Effector memory CD8-positive, alpha-beta T cell (primary cell): ENCODE measurements around the gene COG5.

Experiments
- ATAC-seq: fragments of 150-1000 bp; cut with Tn5 transposase; replicated peaks from 2 replicates; pipeline ENCODE4 v1.10.0; 2021; ENCODE audit warnings: mild to moderate bottlenecking, moderate library complexity
- DNase-seq, 3 experiments: peaks; one replicate each; pipeline ENCODE4 v3.0.0; 2021
- H3K27ac Mint-ChIP-seq, 2 donors: one replicate each; pipeline ENCODE4 v1.8.0; 2022; ENCODE audit warnings: mild to moderate bottlenecking in 2 of 2, mixed read lengths in 2 of 2, moderate library complexity in 2 of 2
- H3K27me3 Mint-ChIP-seq, 2 donors: one replicate each; pipeline ENCODE4 v1.8.0; 2022; ENCODE audit warnings: mixed read lengths in 2 of 2
- H3K36me3 Mint-ChIP-seq: one replicate; pipeline ENCODE4 v1.8.0; 2022; ENCODE audit warnings: mild to moderate bottlenecking, moderate library complexity, mixed read lengths; ENCODE audit not compliant: insufficient read depth
- H3K4me1 Mint-ChIP-seq, 2 donors: one replicate each; pipeline ENCODE4 v1.8.0; 2022; ENCODE audit warnings: low read depth in 2 of 2, mixed read lengths in 2 of 2
- H3K4me3 Mint-ChIP-seq, 2 donors: one replicate each; pipeline ENCODE4 v1.8.0; 2022; ENCODE audit warnings: mild to moderate bottlenecking in 2 of 2, mixed read lengths in 2 of 2, moderate library complexity in 2 of 2
- H3K9me3 Mint-ChIP-seq, 2 donors: one replicate each; pipeline ENCODE4 v1.8.0; 2022; ENCODE audit warnings: mixed read lengths in 2 of 2

Gene COG5

GRCh38 chr7:107404740-107405537 lies 158.8 kb downstream of the COG5 start:
- no peaks in the 10 kb centered on the region for H3K27me3 Mint-ChIP-seq
- no peak overlapping the region for H3K4me3 Mint-ChIP-seq
- no peak overlapping the region for H3K27ac Mint-ChIP-seq
- DNase-seq: no peak
- H3K36me3 Mint-ChIP-seq: peaks cover 3% of the 10 kb centered on the region
- ATAC-seq: no peak
- H3K4me1 Mint-ChIP-seq: peaks cover 0 to 2% of the 10 kb centered on the region in 2 donors
- no peaks in the 10 kb centered on the region for H3K9me3 Mint-ChIP-seq

DNA sequence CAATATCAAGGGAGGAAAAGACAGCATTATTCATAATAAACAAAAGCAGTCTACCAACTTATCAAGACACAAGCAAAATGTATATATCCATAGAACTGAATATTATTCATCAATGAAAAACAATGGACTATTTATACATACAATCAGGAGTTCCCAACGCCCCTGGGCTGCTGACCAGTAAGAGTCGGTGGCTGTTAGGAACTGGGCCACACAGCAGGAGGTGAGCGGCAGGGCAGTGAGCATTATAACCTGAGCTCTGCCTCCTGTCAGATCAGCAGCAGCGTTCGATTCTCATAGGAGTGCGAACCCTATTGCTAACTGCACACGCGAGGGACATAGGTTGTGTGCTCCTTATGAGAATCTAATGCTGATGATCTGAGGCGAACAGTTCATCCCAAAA lies 165.6 kb downstream of the COG5 start:
- Mint-ChIP-seq H3K36me3 (no peaks in the 10 kb centered on the region), H3K9me3 (no peaks in the 10 kb centered on the region), H3K27me3 (no peaks in the 10 kb centered on the region), H3K4me1 (peaks cover 0 to 2% of the 10 kb centered on the region in 2 donors), H3K27ac (no peak overlapping the region), H3K4me3 (no peak overlapping the region)
- DNase-seq (no peak), ATAC-seq (no peak)

- H3K36me3 Mint-ChIP-seq: no peaks in the 10 kb centered on the region
- H3K4me3 Mint-ChIP-seq: no peak overlapping the region
- no peaks in the 10 kb centered on the region for H3K9me3 Mint-ChIP-seq
- no peak for DNase-seq
- H3K27me3 Mint-ChIP-seq: no peaks in the 10 kb centered on the region
- no peak for ATAC-seq
- H3K4me1 Mint-ChIP-seq: peaks cover 0 to 2% of the 10 kb centered on the region in 2 donors
- H3K27ac Mint-ChIP-seq: no peak overlapping the region
These were observed 166.7 kb downstream of the COG5 start for GRCh38 chr7:107396990-107397389.

DNA sequence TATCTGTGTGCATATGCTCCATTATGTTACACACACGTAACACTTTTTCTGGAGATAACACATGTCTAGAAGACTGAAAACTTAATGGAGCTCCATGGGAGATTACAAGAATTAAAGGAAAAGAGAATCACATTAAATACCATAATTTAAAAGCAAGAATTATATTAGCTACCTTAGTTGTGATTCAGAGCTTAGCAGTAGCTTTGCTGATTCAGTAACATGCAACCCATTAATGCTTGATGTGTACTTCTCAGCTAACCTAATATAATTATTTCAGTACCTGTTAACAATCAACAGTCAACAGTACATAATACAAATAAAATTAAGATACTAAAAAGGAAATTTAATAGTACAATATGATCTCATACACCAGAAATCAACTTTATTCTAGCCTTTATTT lies 167.6 kb downstream of the COG5 start:
- no peak for ATAC-seq
- Mint-ChIP-seq H3K27me3 (no peaks in the 10 kb centered on the region), H3K27ac (no peak overlapping the region), H3K36me3 (no peaks in the 10 kb centered on the region), H3K4me3 (no peak overlapping the region), H3K4me1 (no peaks in the 10 kb centered on the region), H3K9me3 (no peaks in the 10 kb centered on the region)
- no peak for DNase-seq

- Mint-ChIP-seq H3K36me3 (no peaks in the 10 kb centered on the region), H3K9me3 (no peaks in the 10 kb centered on the region), H3K4me1 (no peaks in the 10 kb centered on the region), H3K27ac (no peak overlapping the region), H3K4me3 (no peak overlapping the region), H3K27me3 (no peaks in the 10 kb centered on the region)
- DNase-seq (no peak), ATAC-seq (no peak)
These were observed 168.9 kb downstream of the COG5 start for GRCh38 chr7:107394831-107395230.

DNA sequence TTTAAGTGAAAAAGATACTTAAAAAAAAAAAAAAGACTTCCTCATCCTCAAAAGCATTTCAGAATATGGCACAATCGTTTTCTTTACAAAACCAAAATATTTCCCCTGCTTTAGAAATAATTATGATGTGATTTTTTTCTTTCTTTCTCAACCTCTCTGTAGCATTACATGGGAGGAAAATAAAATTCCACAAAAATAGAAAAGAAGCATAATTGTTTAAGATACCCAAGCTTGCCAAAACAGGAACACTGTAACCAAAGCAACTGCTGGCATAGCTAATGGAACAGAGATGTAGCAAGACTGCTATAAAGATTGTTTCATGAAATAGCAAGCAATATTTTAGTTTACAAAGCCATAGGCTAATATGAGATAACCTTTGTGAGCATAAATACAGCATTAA lies 169.4 kb downstream of the COG5 start:
- Mint-ChIP-seq H3K27ac (no peak overlapping the region), H3K27me3 (no peaks in the 10 kb centered on the region), H3K9me3 (no peaks in the 10 kb centered on the region), H3K36me3 (no peaks in the 10 kb centered on the region), H3K4me1 (no peaks in the 10 kb centered on the region), H3K4me3 (no peak overlapping the region)
- ATAC-seq (no peak), DNase-seq (no peak)

GRCh38 chr7:107392830-107393229 lies 170.9 kb downstream of the COG5 start:
- no peaks in the 10 kb centered on the region for H3K4me1 Mint-ChIP-seq
- no peaks in the 10 kb centered on the region for H3K27me3 Mint-ChIP-seq
- no peak overlapping the region for H3K4me3 Mint-ChIP-seq
- no peaks in the 10 kb centered on the region for H3K36me3 Mint-ChIP-seq
- no peaks in the 10 kb centered on the region for H3K9me3 Mint-ChIP-seq
- ATAC-seq (no peak), DNase-seq (no peak)
- H3K27ac Mint-ChIP-seq: no peak overlapping the region

- DNase-seq (no peak), ATAC-seq (no peak)
- H3K27me3 Mint-ChIP-seq: no peaks in the 10 kb centered on the region
- H3K4me1 Mint-ChIP-seq: no peaks in the 10 kb centered on the region
- no peak overlapping the region for H3K4me3 Mint-ChIP-seq
- no peak overlapping the region for H3K27ac Mint-ChIP-seq
- H3K9me3 Mint-ChIP-seq: no peaks in the 10 kb centered on the region
- no peaks in the 10 kb centered on the region for H3K36me3 Mint-ChIP-seq
These were observed 172.8 kb downstream of the COG5 start for GRCh38 chr7:107390916-107391315.

DNA sequence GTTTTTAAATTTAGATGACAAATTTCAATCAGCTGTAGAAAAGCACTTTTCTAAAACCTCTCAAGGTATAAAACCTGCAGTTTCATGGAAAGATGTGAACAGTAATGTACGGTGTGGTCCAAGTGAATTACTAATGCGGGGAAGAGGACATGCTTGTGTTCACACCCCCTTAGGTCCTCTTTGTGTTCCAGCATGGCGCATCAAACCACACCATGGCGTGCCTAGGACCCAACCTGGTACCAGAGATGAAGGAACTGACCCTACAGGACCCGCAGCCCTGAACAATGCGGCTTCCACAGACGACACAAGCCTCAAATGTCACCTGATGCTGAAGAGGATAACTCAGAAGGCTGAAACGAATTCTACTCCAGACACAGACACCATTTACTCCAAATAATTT lies 175.1 kb downstream of the COG5 start:
- H3K9me3 Mint-ChIP-seq: no peaks in the 10 kb centered on the region

GRCh38 chr7:107387573-107388219 lies 176.0 kb downstream of the COG5 start:
- DNase-seq: no peak
- Mint-ChIP-seq H3K4me1 (peaks cover 0 to 2% of the 10 kb centered on the region in 2 donors), H3K27me3 (no peaks in the 10 kb centered on the region), H3K4me3 (no peak overlapping the region), H3K27ac (no peak overlapping the region), H3K9me3 (no peaks in the 10 kb centered on the region), H3K36me3 (no peaks in the 10 kb centered on the region)
- no peak for ATAC-seq

More for the DNA sequence above, 175.1 kb downstream of the COG5 start:
- DNase-seq (no peak), ATAC-seq (no peak)
- Mint-ChIP-seq H3K27ac (no peak overlapping the region), H3K4me1 (peaks cover 0 to 2% of the 10 kb centered on the region in 2 donors), H3K36me3 (no peaks in the 10 kb centered on the region), H3K27me3 (no peaks in the 10 kb centered on the region), H3K4me3 (no peak overlapping the region)

GRCh38 chr7:107387128-107387527 lies 176.6 kb downstream of the COG5 start:
- Mint-ChIP-seq H3K9me3 (no peaks in the 10 kb centered on the region), H3K27me3 (no peaks in the 10 kb centered on the region), H3K4me3 (no peak overlapping the region), H3K36me3 (no peaks in the 10 kb centered on the region), H3K4me1 (peaks cover 0 to 2% of the 10 kb centered on the region in 2 donors), H3K27ac (no peak overlapping the region)
- ATAC-seq (no peak), DNase-seq (no peak)

DNA sequence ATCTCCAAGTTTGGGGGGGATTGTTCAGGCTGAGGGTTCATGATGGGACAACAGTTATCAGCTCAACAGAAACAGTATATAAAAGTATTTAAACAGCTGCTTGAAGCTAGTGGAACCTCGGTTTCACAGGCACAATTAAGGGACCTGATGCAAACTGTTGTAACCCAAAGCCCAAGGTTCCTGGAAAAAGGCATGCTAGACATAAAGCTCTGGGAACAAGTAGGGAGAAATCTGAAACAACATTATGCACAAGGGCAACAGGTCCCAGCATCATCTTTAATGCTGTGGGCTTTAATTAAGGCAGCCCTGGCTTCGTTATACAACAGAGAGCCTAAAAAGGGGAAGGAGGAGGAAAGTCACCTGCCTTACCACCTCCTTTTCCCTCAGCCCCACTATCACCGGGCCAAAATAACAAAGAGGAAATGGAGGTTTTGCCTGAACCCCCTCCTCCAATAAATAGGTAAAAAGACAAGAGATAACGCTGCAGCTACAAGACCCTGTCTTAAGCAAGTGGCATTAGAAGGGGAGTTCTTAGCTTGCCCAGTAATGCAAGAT lies 177.1 kb downstream of the COG5 start:
- ATAC-seq: no peak
- peaks cover 0 to 2% of the 10 kb centered on the region in 2 donors for H3K4me1 Mint-ChIP-seq
- no peak overlapping the region for H3K4me3 Mint-ChIP-seq
- H3K27ac Mint-ChIP-seq: no peak overlapping the region
- no peaks in the 10 kb centered on the region for H3K9me3 Mint-ChIP-seq
- no peaks in the 10 kb centered on the region for H3K27me3 Mint-ChIP-seq
- H3K36me3 Mint-ChIP-seq: no peaks in the 10 kb centered on the region
- DNase-seq: no peak

GRCh38 chr7:107384025-107384424 lies 179.7 kb downstream of the COG5 start:
- Mint-ChIP-seq H3K36me3 (no peaks in the 10 kb centered on the region), H3K27me3 (no peaks in the 10 kb centered on the region), H3K4me3 (no peak overlapping the region), H3K9me3 (no peaks in the 10 kb centered on the region), H3K4me1 (peaks cover 0 to 7% of the 10 kb centered on the region in 2 donors), H3K27ac (no peak overlapping the region)
- DNase-seq (no peak), ATAC-seq (no peak)

DNA sequence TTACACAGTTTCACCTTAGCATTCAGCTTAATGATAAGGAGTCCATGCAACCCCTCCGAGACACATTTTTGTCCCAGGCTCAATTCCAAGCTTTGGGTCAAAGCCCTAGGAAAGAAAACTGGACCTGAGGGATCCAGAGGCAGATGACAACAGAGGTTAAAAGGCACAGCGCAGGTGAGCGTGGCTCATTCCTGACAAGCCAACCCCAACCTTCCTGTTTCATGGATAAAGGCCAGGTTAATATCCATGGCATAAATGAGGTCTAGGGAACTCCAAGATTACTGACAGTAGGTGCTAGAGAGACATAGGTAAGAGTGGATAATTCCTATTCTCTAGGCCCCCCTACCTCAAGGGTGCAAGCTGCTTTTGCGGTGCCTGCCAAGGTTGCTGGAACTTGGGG lies 180.5 kb downstream of the COG5 start:
- Mint-ChIP-seq H3K9me3 (no peaks in the 10 kb centered on the region), H3K36me3 (no peaks in the 10 kb centered on the region), H3K27me3 (no peaks in the 10 kb centered on the region), H3K4me3 (no peak overlapping the region), H3K27ac (no peak overlapping the region), H3K4me1 (peaks cover 0 to 11% of the 10 kb centered on the region in 2 donors)
- ATAC-seq (no peak), DNase-seq (no peak)
